Prostate gland (tissue), 2 donors: ENCODE data around the gene TREML4.

Experiments used
- CTCF ChIP-seq, 4 experiments: fragments of 200-600 bp in 2 of 4; fragments of 450-650 bp in 2 of 4; sonication (generic) in 2 of 4; IDR thresholded peaks; 1 replicate in 3 of 4; 2 replicates in 1 of 4; pipeline ENCODE4 v1.5.1; 2016 to 2019; ENCODE audit warnings: antibody characterized with exemption in 4 of 4, mild to moderate bottlenecking in 2 of 4, moderate library complexity in 2 of 4
- POLR2A ChIP-seq: fragments of 450-650 bp; IDR thresholded peaks from one replicate; pipeline ENCODE4 v1.6.1; 2016; ENCODE audit warnings: antibody characterized with exemption, mild to moderate bottlenecking
- POLR2AphosphoS5 ChIP-seq: sonication (generic); formaldehyde crosslinking; IDR thresholded peaks from one replicate; pipeline ENCODE4 v1.6.1; 2017; ENCODE audit warnings: antibody characterized with exemption

- TF ChIP-seq CTCF (IDR thresholded peaks at IDR 0.05), result no peak
- no peak for TF ChIP-seq POLR2A
- no peak for TF ChIP-seq POLR2AphosphoS5
These were observed 19.2 kb downstream of the TREML4 start for GRCh38 chr6:41247288-41247865.
